Gastroesophageal sphincter (tissue), 3 donors: ENCODE measurements around the gene ITGB5.

Source experiments
- EP300 ChIP-seq: sonication (generic); formaldehyde crosslinking; IDR thresholded peaks from one replicate; pipeline ENCODE4 v1.6.1; 2017; ENCODE audit warnings: antibody characterized with exemption, mild to moderate bottlenecking
- POLR2AphosphoS5 ChIP-seq: sonication (generic); formaldehyde crosslinking; IDR thresholded peaks from one replicate; pipeline ENCODE4 v1.6.1; 2017; ENCODE audit warnings: antibody characterized with exemption
- TF ChIP-seq, protein P1 (sequence below), 4 experiments: fragments of 200-600 bp in 2 of 4; fragments of 450-650 bp in 2 of 4; sonication (generic) in 1 of 4; IDR thresholded peaks; one replicate each; pipeline ENCODE4 v1.5.1; 2017 to 2019; ENCODE audit warnings: antibody characterized with exemption in 4 of 4, mild to moderate bottlenecking in 2 of 4, moderate library complexity in 2 of 4

DNA sequence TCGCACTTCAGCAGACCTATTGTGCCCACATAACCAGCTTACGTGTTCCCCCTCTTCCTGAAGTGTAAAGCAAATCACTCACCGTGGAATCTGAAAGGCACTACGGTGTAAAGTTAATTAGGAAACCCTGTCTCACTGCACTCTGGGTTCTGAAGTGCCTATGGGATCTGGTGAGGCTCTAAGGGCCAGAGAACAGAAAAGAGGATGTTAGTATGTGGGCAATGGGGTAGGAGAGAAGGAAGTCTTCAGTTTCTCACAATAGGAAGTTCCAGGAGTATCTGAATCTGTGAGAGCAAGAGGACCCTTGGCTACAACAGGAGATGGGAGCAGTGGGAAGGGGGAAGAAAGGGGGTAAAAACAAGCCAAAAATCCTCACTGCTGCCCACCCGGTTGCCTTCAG lies 71.4 kb downstream of the ITGB5 start:
- TF ChIP-seq, protein P1, sequence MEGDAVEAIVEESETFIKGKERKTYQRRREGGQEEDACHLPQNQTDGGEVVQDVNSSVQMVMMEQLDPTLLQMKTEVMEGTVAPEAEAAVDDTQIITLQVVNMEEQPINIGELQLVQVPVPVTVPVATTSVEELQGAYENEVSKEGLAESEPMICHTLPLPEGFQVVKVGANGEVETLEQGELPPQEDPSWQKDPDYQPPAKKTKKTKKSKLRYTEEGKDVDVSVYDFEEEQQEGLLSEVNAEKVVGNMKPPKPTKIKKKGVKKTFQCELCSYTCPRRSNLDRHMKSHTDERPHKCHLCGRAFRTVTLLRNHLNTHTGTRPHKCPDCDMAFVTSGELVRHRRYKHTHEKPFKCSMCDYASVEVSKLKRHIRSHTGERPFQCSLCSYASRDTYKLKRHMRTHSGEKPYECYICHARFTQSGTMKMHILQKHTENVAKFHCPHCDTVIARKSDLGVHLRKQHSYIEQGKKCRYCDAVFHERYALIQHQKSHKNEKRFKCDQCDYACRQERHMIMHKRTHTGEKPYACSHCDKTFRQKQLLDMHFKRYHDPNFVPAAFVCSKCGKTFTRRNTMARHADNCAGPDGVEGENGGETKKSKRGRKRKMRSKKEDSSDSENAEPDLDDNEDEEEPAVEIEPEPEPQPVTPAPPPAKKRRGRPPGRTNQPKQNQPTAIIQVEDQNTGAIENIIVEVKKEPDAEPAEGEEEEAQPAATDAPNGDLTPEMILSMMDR (IDR thresholded peaks at IDR 0.05), result no peak
- TF ChIP-seq EP300 (no peak), POLR2AphosphoS5 (no peak)
